K562 (cell line): ENCODE results near the gene ITSN2. TPM values are rescaled to one million over a fixed set of nuclear protein-coding genes. Genes with fewer than 3 reads are reported as not detected.

Experiments
- ATF6 ChIP-seq: sonication (generic); formaldehyde crosslinking; IDR thresholded peaks from 2 replicates; pipeline ENCODE4 v1.4.0; 2020; ENCODE audit warnings: mild to moderate bottlenecking, missing genetic modification reagents
- CBX3 ChIP-seq, 2 experiments: IDR thresholded peaks; 1 replicate in 1 of 2; 2 replicates in 1 of 2; pipeline ENCODE4 v1.6.1; 2012; ENCODE audit warnings: inconsistent platforms in 2 of 2, low read length in 2 of 2, borderline replicate concordance in 1 of 2, control low read depth in 1 of 2
- CTCF ChIP-seq, 3 experiments: IDR thresholded peaks in 2 of 3; conservative IDR thresholded peaks in 1 of 3; 2 replicates each; pipeline ENCODE4 v1.5.1; 2011 to 2012; ENCODE audit warnings: low read length in 3 of 3, mild to moderate bottlenecking in 3 of 3, control low read depth in 2 of 3, improper control_type of control experiment in 1 of 3, inconsistent platforms in 1 of 3, low read depth in 1 of 3, mixed read lengths in 1 of 3, moderate library complexity in 1 of 3; ENCODE audit not compliant: insufficient read depth in 2 of 3
- FOXA1 ChIP-seq: fragments of 450-650 bp; IDR thresholded peaks from 2 replicates; pipeline ENCODE4 v1.6.1; 2016; ENCODE audit warnings: mild to moderate bottlenecking, borderline replicate concordance
- HDAC1 ChIP-seq, 2 experiments: fragments of 450-650 bp; IDR thresholded peaks; 2 replicates each; pipeline ENCODE4 v1.6.1; 2016 to 2017; ENCODE audit warnings: inconsistent platforms in 1 of 2, mild to moderate bottlenecking in 1 of 2, moderate library complexity in 1 of 2
- HMBOX1 ChIP-seq: sonication (generic); IDR thresholded peaks from 2 replicates; pipeline ENCODE4 v1.6.1; 2016
- IRF9 ChIP-seq: fragments of 450-650 bp; IDR thresholded peaks from 2 replicates; pipeline ENCODE4 v1.6.1; 2016; ENCODE audit warnings: missing biosample characterization, missing genetic modification characterization
- KAT7 ChIP-seq: sonication (generic); formaldehyde crosslinking; IDR thresholded peaks from 2 replicates; pipeline ENCODE4 v1.8.0; 2022; ENCODE audit warnings: missing genetic modification reagents, mild to moderate bottlenecking, borderline replicate concordance
- MAZ ChIP-seq, 2 experiments: fragments of 450-650 bp in 1 of 2; sonication (generic) in 1 of 2; formaldehyde crosslinking; IDR thresholded peaks in 1 of 2; conservative IDR thresholded peaks in 1 of 2; 2 replicates each; pipeline versions ENCODE4 v1.4.0 to v1.5.0; 2020; ENCODE audit warnings: mild to moderate bottlenecking in 1 of 2, missing genetic modification reagents in 1 of 2
- TEAD1 ChIP-seq, 2 experiments: fragments of 450-650 bp in 1 of 2; sonication (generic) in 1 of 2; formaldehyde crosslinking; IDR thresholded peaks; 2 replicates each; pipeline versions ENCODE4 v1.4.0 to v1.8.0; 2020 to 2022; ENCODE audit warnings: mild to moderate bottlenecking in 2 of 2, missing genetic modification reagents in 1 of 2
- U2AF2 ChIP-seq: fragments of 200-400 bp; formaldehyde crosslinking; optimal IDR thresholded peaks from 2 replicates; pipeline ENCODE3; 2017; ENCODE audit warnings: low read depth, mild to moderate bottlenecking, low read length
- ZFP36 ChIP-seq: fragments of 150-350 bp; IDR thresholded peaks from 2 replicates; pipeline ENCODE4 v1.6.1; 2018; ENCODE audit warnings: low read length, low read depth; ENCODE audit not compliant: partially characterized antibody
- ZKSCAN1 ChIP-seq: fragments of 150-350 bp; IDR thresholded peaks from 2 replicates; pipeline ENCODE4 v1.6.1; 2016; ENCODE audit warnings: low read depth, low read length
- ZNF239 ChIP-seq: fragments of 250-450 bp; sonication (Bioruptor Pico); IDR thresholded peaks from 2 replicates; pipeline ENCODE4 v1.4.0; 2020; ENCODE audit warnings: mild to moderate bottlenecking
- ZNF316 ChIP-seq: fragments of 450-650 bp; IDR thresholded peaks from 2 replicates; pipeline ENCODE4 v1.6.1; 2016
- ZSCAN32 ChIP-seq: fragments of 450-650 bp; formaldehyde crosslinking; IDR thresholded peaks from 2 replicates; pipeline ENCODE4 v1.4.0; 2020; ENCODE audit warnings: mild to moderate bottlenecking, moderate library complexity
- ZZZ3 ChIP-seq: fragments of 450-650 bp; IDR thresholded peaks from 2 replicates; pipeline ENCODE4 v1.6.1; 2016; ENCODE audit warnings: antibody characterized with exemption, mild to moderate bottlenecking, moderate library complexity
- polyA plus RNA-seq, 8 experiments: library from polyadenylated mRNA; depleted of rRNA in 4 of 8; stranded (reverse) in 5 of 8; unstranded in 3 of 8; fragments of >200 nt; fragmentation: Nextera tagmentation in 2 of 8; fragmentation: Illumina TruSeq in 1 of 8; extraction: Ambion mirVana in 2 of 8; extraction: Trizol in 1 of 8; gene quantifications; 2 replicates each; pipeline versions ENCODE4 v1.2.1 to v1.2.3, GENCODE V29; 2011 to 2014; ENCODE audit warnings: inconsistent platforms in 1 of 8, missing spikeins in 1 of 8
- total RNA-seq, 7 experiments: library from RNA; depleted of rRNA in 6 of 7; stranded (reverse); fragments of >200 nt in 6 of 7; fragmentation: Illumina TruSeq in 2 of 7; extraction: Trizol in 2 of 7; gene quantifications; 2 replicates each; pipeline versions ENCODE4 v1.2.1 to v1.2.3, GENCODE V29; 2011 to 2021; ENCODE audit warnings: low replicate concordance in 1 of 7
- TF ChIP-seq, protein P1 (sequence below): fragments of 250-450 bp; sonication (Bioruptor Pico); IDR thresholded peaks from 2 replicates; pipeline ENCODE4 v1.8.0; 2021; ENCODE audit warnings: mild to moderate bottlenecking, moderate library complexity
- TF ChIP-seq, protein P2 (sequence below): fragments of 250-450 bp; sonication (Bioruptor Pico); IDR thresholded peaks from 2 replicates; pipeline ENCODE4 v1.9.0; 2021; ENCODE audit warnings: mild to moderate bottlenecking
- TF ChIP-seq, protein P3 (sequence below): sonication (generic); formaldehyde crosslinking; IDR thresholded peaks from 2 replicates; pipeline ENCODE4 v1.9.0; 2022; ENCODE audit warnings: mild to moderate bottlenecking, missing genetic modification reagents

ITSN2 gene
- total and polyA plus RNA-seq, 9 of the 15 experiments (the other 6 are each of a cell fraction or from before 2014, with no cell fraction given): 6.6 to 19.9 (median 15.2) TPM

GRCh38 chr2:24253303-24253919, 106.9 kb downstream of the ITSN2 start (continued):
- TF ChIP-seq FOXA1: no peak
- TF ChIP-seq HDAC1 (IDR thresholded peaks at IDR 0.05): peak in 1 of 2 experiments; percentile 9; a peak in 1 of 4 replicates
- no peak for TF ChIP-seq ZZZ3
- no peak for TF ChIP-seq U2AF2
- TF ChIP-seq IRF9 (tag): peak; percentile 99
- no peak for TF ChIP-seq MAZ (CRISPR knock-in tag; conservative IDR thresholded peaks at IDR 0.05 in 1 of 2, IDR thresholded peaks at IDR 0.05 in 1 of 2)
- TF ChIP-seq HMBOX1: no peak
- peak; percentile 25 for TF ChIP-seq ZFP36
- no peak for TF ChIP-seq TEAD1 (CRISPR knock-in tag; IDR thresholded peaks at IDR 0.05)
- TF ChIP-seq CBX3 (IDR thresholded peaks at IDR 0.05; ENCODE audit: borderline replicate concordance in 1 of 2, low read length in 2 of 2): peak in 1 of 2 experiments; percentile 16; a peak in 1 of 3 replicates
- peak; percentile 96 for TF ChIP-seq ZNF316
- TF ChIP-seq, protein P1, sequence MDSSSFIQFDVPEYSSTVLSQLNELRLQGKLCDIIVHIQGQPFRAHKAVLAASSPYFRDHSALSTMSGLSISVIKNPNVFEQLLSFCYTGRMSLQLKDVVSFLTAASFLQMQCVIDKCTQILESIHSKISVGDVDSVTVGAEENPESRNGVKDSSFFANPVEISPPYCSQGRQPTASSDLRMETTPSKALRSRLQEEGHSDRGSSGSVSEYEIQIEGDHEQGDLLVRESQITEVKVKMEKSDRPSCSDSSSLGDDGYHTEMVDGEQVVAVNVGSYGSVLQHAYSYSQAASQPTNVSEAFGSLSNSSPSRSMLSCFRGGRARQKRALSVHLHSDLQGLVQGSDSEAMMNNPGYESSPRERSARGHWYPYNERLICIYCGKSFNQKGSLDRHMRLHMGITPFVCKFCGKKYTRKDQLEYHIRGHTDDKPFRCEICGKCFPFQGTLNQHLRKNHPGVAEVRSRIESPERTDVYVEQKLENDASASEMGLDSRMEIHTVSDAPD (CRISPR knock-in tag): no peak
- TF ChIP-seq ZNF239 (CRISPR knock-in tag): no peak; the same call in 1 of the 2 replicates
- no peak for TF ChIP-seq ZKSCAN1
- peak in 1 of 3 experiments; percentile 35; a peak in 2 of 6 replicates for TF ChIP-seq CTCF (IDR thresholded peaks at IDR 0.05 in 2 of 3, conservative IDR thresholded peaks at IDR 0.05 in 1 of 3; ENCODE audit: insufficient read depth in 2 of 3, low read depth in 1 of 3, low read length in 3 of 3)
- TF ChIP-seq ATF6: no peak
- no peak for TF ChIP-seq KAT7
- peak; percentile 99 for TF ChIP-seq ZSCAN32 (CRISPR knock-in tag)
- TF ChIP-seq, protein P2, sequence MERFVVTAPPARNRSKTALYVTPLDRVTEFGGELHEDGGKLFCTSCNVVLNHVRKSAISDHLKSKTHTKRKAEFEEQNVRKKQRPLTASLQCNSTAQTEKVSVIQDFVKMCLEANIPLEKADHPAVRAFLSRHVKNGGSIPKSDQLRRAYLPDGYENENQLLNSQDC (CRISPR knock-in tag): no peak
- TF ChIP-seq, protein P3, sequence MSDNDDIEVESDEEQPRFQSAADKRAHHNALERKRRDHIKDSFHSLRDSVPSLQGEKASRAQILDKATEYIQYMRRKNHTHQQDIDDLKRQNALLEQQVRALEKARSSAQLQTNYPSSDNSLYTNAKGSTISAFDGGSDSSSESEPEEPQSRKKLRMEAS (CRISPR knock-in tag): no peak
